Activated CD8-positive, alpha-beta T cell treated with anti-CD3 and anti-CD28 coated beads for 36 hours (primary cell): ENCODE data around the gene GPX6. TPM values are rescaled to one million over a fixed set of nuclear protein-coding genes. Genes with fewer than 3 reads are reported as not detected.

Experiments used
- ATAC-seq: fragments of 200-7000 bp; cut with Tn5 transposase; one replicate; pipeline ENCODE4 v1.10.0; 2021; ENCODE audit warnings: mild to moderate bottlenecking, moderate library complexity
- CTCF ChIA-PET: fragments of 350-600 bp; sonication (Branson Sonifier 250); formaldehyde crosslinking; loops from one replicate; lab custom pipeline; 2021; ENCODE audit warnings: antibody characterized with exemption; lab: Charles Lee
- POLR2A ChIA-PET: fragments of 350-600 bp; sonication (Branson Sonifier 250); formaldehyde crosslinking; loops from one replicate; lab custom pipeline; 2021; ENCODE audit warnings: antibody characterized with exemption; lab: Charles Lee
- DNase-seq: peaks from one replicate; pipeline ENCODE4 v3.0.0-alpha.2; 2020
- H3K27ac Mint-ChIP-seq: one replicate; pipeline ENCODE4 v1.8.0; 2021; ENCODE audit warnings: mild to moderate bottlenecking, mixed read lengths
- H3K27me3 Mint-ChIP-seq: one replicate; pipeline ENCODE4 v1.8.0; 2021; ENCODE audit warnings: mixed read lengths
- H3K36me3 Mint-ChIP-seq: one replicate; pipeline ENCODE4 v1.8.0; 2021; ENCODE audit warnings: low read depth, mixed read lengths
- H3K4me1 Mint-ChIP-seq: one replicate; pipeline ENCODE4 v1.8.0; 2021; ENCODE audit warnings: low read depth, mixed read lengths
- H3K4me3 Mint-ChIP-seq: one replicate; pipeline ENCODE4 v1.8.0; 2021; ENCODE audit warnings: mild to moderate bottlenecking, moderate library complexity, mixed read lengths
- H3K9me3 Mint-ChIP-seq: one replicate; pipeline ENCODE4 v1.8.0; 2021; ENCODE audit warnings: mixed read lengths
- intact Hi-C: fragments of 100-400 bp; cut with micrococcal nuclease; formaldehyde crosslinking; loops from one replicate; pipeline ENCODE4 v1.10.0; 2022
- total RNA-seq, 2 experiments: library from RNA; stranded (reverse); gene quantifications; one replicate each; pipeline ENCODE4 v1.2.3, GENCODE V29; 2021
- TF ChIP-seq, protein P1 (sequence below): fragments of 200-600 bp; IDR thresholded peaks from one replicate; pipeline ENCODE4 v1.8.0; 2022; ENCODE audit warnings: antibody characterized with exemption, mild to moderate bottlenecking

GPX6 gene
- total RNA-seq, 2 experiments from 2014 or later = not detected

DNA sequence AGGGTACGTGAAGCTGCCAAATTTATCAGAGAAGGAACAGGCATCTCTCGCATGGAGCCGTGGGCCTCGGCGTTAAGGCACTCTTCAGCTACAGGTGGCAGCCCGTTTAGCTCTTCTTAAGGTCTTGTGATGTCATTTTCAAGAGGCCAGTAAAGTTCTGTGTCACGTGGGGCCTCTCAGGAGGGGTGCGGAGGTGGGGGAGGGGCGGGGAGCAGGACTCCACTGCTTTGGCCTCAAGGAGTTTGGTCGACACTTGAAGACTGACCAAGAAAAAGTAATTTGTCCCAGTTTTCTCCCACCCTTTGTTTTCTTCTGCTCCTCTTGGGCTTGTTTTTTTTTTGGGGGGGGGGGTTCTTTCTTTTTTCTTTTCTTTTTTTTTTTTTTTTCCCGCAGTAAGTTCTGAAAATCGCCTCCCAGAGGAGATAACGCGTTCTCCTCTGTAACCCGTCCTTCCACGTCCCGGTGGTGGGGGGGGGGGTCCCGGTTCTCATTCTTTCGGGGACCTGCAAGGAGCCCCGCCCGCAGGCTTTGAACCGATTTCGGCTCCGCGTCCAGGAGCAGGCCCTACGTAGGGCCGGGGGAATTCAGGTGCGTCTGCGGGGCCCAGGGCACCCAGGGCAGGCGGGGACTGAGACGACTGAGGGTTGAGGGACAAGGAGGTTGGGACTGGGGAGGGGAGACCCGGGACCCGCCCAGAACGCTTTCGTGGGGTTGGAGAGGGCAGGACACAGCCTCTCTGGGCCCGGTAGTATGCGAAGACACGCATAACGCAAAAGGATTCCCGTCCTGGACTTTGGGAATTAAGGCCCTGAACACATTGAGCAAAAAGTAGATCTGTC, 26.0 kb downstream of the GPX6 start:
- Mint-ChIP-seq H3K27me3 (peaks cover 58% of the 10 kb centered on the region), H3K27ac (peak overlapping the region; percentile 74), H3K9me3 (peaks cover 4% of the 10 kb centered on the region), H3K36me3 (no peaks in the 10 kb centered on the region), H3K4me1 (peaks cover 25% of the 10 kb centered on the region), H3K4me3 (peak overlapping the region; percentile 71)
- TF ChIP-seq, protein P1, sequence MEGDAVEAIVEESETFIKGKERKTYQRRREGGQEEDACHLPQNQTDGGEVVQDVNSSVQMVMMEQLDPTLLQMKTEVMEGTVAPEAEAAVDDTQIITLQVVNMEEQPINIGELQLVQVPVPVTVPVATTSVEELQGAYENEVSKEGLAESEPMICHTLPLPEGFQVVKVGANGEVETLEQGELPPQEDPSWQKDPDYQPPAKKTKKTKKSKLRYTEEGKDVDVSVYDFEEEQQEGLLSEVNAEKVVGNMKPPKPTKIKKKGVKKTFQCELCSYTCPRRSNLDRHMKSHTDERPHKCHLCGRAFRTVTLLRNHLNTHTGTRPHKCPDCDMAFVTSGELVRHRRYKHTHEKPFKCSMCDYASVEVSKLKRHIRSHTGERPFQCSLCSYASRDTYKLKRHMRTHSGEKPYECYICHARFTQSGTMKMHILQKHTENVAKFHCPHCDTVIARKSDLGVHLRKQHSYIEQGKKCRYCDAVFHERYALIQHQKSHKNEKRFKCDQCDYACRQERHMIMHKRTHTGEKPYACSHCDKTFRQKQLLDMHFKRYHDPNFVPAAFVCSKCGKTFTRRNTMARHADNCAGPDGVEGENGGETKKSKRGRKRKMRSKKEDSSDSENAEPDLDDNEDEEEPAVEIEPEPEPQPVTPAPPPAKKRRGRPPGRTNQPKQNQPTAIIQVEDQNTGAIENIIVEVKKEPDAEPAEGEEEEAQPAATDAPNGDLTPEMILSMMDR = no peak
- DNase-seq (peak; percentile 72), ATAC-seq (peak; percentile 80)
- ChIA-PET POLR2A (interaction anchor here (1.3 kb wide), 1 partner anchor 11 kb away, joined by 4 read pairs; no protein-coding TSS in a partner anchor), CTCF (interaction anchor here (0.9 to 1.2 kb wide), 2 partner anchors 11 to 134 kb away, joined by 3 read pairs; no protein-coding TSS in a partner anchor)
- intact Hi-C loops = loop anchor here (10.0 kb wide), 1 partner anchor 195 kb away; no protein-coding TSS in a partner anchor

DNA sequence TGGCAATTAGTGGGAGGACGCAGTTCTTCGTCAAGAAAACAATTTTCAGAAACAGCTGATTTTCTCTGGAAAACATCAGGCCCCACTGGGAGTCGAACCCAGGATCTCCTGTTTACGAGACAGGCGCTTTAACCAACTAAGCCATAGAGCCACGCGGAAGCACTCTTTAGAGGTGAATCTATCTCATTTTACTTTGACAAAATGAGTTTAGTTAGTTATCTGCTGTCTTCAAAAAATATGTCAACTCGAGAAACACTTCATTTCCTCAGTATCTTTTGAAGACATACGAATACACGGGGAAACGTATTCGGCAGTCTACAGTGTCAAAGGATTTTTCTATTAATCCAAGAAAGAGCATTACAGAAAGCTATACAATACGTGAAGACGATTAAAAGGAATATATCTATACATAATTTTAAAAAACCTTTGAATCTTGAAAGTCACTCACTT, 26.7 kb downstream of the GPX6 start:
- H3K36me3 Mint-ChIP-seq = no peaks in the 10 kb centered on the region
- ATAC-seq (peak; percentile 45), DNase-seq (peak; percentile 56)
- H3K4me3 Mint-ChIP-seq = peak overlapping the region; percentile 71
- intact Hi-C loops = no loop called here
- H3K27me3 Mint-ChIP-seq = peaks cover 56% of the 10 kb centered on the region
- POLR2A ChIA-PET = interaction anchor here (1.3 kb wide), 1 partner anchor 10 kb away, joined by 4 read pairs; no protein-coding TSS in a partner anchor
- peaks cover 4% of the 10 kb centered on the region for H3K9me3 Mint-ChIP-seq
- CTCF ChIA-PET = interaction anchor here (0.9 to 1.2 kb wide), 2 partner anchors 10 to 133 kb away, joined by 3 read pairs; no protein-coding TSS in a partner anchor
- H3K27ac Mint-ChIP-seq = peak overlapping the region; percentile 69
- TF ChIP-seq, protein P1 = no peak
- H3K4me1 Mint-ChIP-seq = peaks cover 25% of the 10 kb centered on the region

DNA sequence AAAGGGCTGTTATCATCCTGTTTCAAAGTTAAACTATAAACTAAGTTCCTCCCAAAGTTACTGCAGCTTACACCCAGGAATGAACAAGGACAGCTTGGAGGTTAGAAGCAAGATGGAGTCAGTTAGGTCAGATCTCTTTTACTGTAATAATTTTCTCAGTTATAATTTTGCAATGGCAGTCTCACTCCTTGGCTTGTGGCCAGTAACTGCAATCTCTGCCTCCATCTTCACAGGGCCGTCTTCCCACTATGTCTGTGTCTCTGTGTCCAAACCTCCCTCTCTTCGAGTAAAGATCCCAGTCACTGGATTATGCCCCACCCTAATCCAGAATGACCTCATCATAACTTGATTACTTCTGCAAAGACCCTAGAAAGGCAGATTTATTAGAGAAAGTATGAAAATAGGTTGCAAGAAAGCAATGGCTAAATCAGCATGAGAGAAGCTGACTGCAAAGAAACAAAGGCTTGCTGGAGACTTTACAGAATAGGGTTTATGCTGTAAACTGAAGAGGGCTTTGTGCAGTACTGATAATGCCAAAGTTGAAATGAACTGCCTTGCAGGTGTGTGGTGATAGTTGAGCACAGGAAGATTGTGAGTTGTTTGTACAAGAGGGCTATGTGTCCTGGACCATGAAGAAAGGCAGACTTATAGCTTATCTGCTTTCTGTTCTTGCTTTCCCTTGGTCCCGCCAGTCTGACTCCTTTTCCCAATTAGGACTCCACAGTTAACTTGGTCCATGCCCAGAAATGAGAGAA, 28.4 kb downstream of the GPX6 start:
- peaks cover 25% of the 10 kb centered on the region for H3K4me1 Mint-ChIP-seq
- H3K27me3 Mint-ChIP-seq = peaks cover 53% of the 10 kb centered on the region
- ChIA-PET CTCF (interaction anchor here (1.5 kb wide), 1 partner anchor 38 kb away, joined by 3 read pairs; no protein-coding TSS in a partner anchor), POLR2A (interaction anchor here (1.3 kb wide), 1 partner anchor 11 kb away, joined by 3 read pairs; no protein-coding TSS in a partner anchor)
- intact Hi-C loops = no loop called here
- no peak for ATAC-seq
- DNase-seq = no peak
- TF ChIP-seq, protein P1 = no peak
- H3K36me3 Mint-ChIP-seq = no peaks in the 10 kb centered on the region
- H3K27ac Mint-ChIP-seq = no peak overlapping the region
- peaks cover 4% of the 10 kb centered on the region for H3K9me3 Mint-ChIP-seq
- no peak overlapping the region for H3K4me3 Mint-ChIP-seq

DNA sequence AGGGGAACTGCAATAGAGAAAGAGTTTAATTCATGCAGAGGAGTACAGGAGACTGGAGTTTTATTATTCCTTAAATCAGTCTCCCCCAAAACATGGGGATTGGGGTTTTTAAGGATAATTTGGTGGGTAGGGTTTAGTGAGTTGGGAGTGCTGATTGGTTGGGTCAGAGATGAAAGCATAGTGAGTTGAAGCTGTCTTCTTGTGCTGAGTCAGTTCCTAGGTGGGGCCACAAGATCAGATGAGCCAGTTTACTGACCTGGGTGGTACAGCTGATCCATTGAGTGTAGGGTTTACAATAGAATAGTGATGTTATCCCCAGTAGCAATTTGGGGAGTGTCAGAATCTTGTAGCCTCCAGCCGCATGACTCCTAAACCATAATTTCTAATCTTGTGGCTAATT, 29.1 kb downstream of the GPX6 start:
- peaks cover 47% of the 10 kb centered on the region for H3K27me3 Mint-ChIP-seq
- ChIA-PET POLR2A (interaction anchor here (1.3 kb wide), 1 partner anchor 10 kb away, joined by 3 read pairs; no protein-coding TSS in a partner anchor), CTCF (interaction anchor here (1.5 kb wide), 1 partner anchor 37 kb away, joined by 3 read pairs; no protein-coding TSS in a partner anchor)
- ATAC-seq (no peak), DNase-seq (no peak)
- no peak overlapping the region for H3K4me3 Mint-ChIP-seq
- intact Hi-C loops = no loop called here
- H3K36me3 Mint-ChIP-seq = no peaks in the 10 kb centered on the region
- peaks cover 4% of the 10 kb centered on the region for H3K9me3 Mint-ChIP-seq
- TF ChIP-seq, protein P1 = no peak
- no peak overlapping the region for H3K27ac Mint-ChIP-seq
- peaks cover 22% of the 10 kb centered on the region for H3K4me1 Mint-ChIP-seq
